Heart left ventricle (tissue), 13 donors: ENCODE data around the gene RAPGEF5.

ENCODE experiments used
- POLR2A ChIP-seq, 2 donors: fragments of 450-650 bp; IDR thresholded peaks; one replicate each; pipeline ENCODE4 v1.6.1; 2017; ENCODE audit warnings: antibody characterized with exemption in 2 of 2, mild to moderate bottlenecking in 2 of 2, moderate library complexity in 2 of 2
- TF ChIP-seq, protein P1 (sequence below), 12 donors: fragments of 200-600 bp; sonication (generic) in 4 of 12; IDR thresholded peaks; one replicate each; pipeline versions ENCODE4 v1.5.0 to v1.8.0; 2018 to 2022; ENCODE audit warnings: antibody characterized with exemption in 12 of 12, mild to moderate bottlenecking in 5 of 12
- donor health status: ischemic (EF 13 %, LVEDD 7.1; RV severe dilation, severe dysfunction).
- donor health status: DM: no; HTN: yes; CAD: no.
- donor health status: DM: no; HTN: no; CAD: no.
- donor health status: ischemic (EF 25% LVEDD 6.9; RV normal size, moderate dysfunction).
- donor health status: ischemic (EF 25% LVEDD 5.7; RV mildly dilated, moderate dysfunction).
- donor health status: ischemic (EF 35%, LVEDD 5.7; RV mildly dilated, moderate dysfunction).
- donor health status: nonischemic (EF 11% LVEDD 7.7; RV severe dilation, severe dysfunction).
- donor health status: DM: yes; HTN: yes; CAD: no.
- donor health status: PGD.
- donor health status: ischemic (EF 29% LVEDD 5.4; RV normal size, mild dysfunction).
- donor health status: nonischemic (EF 23%, LVEDD 6.1; RV moderate dilation, normal function).

DNA sequence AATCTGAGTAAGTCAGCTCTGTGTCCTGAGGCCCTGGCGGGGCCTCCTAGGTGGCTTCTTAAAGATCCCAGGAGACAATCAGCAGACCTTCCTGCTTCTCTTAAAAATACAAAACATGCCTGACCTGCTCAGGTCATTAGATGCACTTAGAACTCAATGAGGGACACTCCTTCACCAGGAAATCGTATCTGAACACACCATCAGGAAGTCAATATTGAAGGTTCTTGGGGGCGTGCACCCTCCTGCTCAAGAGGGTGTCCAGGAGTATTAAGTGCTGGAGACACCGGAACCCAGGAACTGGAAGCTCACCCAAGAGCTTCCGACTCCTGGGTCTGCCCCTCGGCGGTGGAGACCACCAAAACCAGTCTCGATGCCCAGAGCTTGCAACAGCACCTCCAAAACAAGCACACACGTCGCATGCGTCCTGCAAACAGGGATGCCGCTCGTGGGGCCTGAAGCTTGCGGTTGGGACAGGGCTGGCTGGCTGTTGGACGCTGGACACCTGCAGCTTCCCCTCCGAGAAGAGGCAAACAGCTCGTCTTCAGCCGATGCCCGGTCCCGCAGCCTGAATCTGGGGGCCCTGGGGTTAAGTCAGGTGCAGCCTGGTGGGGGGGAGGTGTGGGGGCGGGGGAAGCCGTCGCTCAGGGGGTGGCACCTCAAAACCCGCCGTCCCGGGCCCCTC is 803 bp downstream of the RAPGEF5 start:
- TF ChIP-seq, protein P1, sequence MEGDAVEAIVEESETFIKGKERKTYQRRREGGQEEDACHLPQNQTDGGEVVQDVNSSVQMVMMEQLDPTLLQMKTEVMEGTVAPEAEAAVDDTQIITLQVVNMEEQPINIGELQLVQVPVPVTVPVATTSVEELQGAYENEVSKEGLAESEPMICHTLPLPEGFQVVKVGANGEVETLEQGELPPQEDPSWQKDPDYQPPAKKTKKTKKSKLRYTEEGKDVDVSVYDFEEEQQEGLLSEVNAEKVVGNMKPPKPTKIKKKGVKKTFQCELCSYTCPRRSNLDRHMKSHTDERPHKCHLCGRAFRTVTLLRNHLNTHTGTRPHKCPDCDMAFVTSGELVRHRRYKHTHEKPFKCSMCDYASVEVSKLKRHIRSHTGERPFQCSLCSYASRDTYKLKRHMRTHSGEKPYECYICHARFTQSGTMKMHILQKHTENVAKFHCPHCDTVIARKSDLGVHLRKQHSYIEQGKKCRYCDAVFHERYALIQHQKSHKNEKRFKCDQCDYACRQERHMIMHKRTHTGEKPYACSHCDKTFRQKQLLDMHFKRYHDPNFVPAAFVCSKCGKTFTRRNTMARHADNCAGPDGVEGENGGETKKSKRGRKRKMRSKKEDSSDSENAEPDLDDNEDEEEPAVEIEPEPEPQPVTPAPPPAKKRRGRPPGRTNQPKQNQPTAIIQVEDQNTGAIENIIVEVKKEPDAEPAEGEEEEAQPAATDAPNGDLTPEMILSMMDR (IDR thresholded peaks at IDR 0.05): no peak
- no peak for TF ChIP-seq POLR2A (IDR thresholded peaks at IDR 0.05)
